SK-N-SH treated with all-trans-retinoic acid at 6 μM for 48 hours (cell line): ENCODE results near the gene MLH1.

ENCODE experiments used
- ATAC-seq: fragments of 200-7000 bp; cut with Tn5 transposase; 3 replicates; pipeline ENCODE4 v1.9.1; 2020; ENCODE audit warnings: mild to moderate bottlenecking, moderate library complexity
- ARNTL ChIP-seq: fragments of 450-650 bp; formaldehyde crosslinking; IDR thresholded peaks from 2 replicates; pipeline ENCODE4 v1.5.0; 2020; ENCODE audit warnings: low read depth, mild to moderate bottlenecking, moderate library complexity, borderline replicate concordance
- BACH2 ChIP-seq: fragments of 250-450 bp; sonication (Bioruptor Pico); IDR thresholded peaks from 2 replicates; pipeline ENCODE4 v1.9.0; 2021; ENCODE audit warnings: mild to moderate bottlenecking, borderline replicate concordance
- CREB5 ChIP-seq: fragments of 250-450 bp; sonication (Bioruptor Pico); IDR thresholded peaks from 2 replicates; pipeline ENCODE4 v1.5.1; 2020; ENCODE audit warnings: low read depth, mild to moderate bottlenecking, moderate library complexity
- CSDC2 ChIP-seq: fragments of 250-450 bp; sonication (Bioruptor Pico); IDR thresholded peaks from 2 replicates; pipeline ENCODE4 v1.5.0; 2020; ENCODE audit warnings: mild to moderate bottlenecking, moderate library complexity
- CSRNP3 ChIP-seq: fragments of 250-450 bp; sonication (Bioruptor Pico); IDR thresholded peaks from 2 replicates; pipeline ENCODE4 v1.5.1; 2021; ENCODE audit warnings: mild to moderate bottlenecking, moderate library complexity
- ESRRG ChIP-seq: fragments of 250-450 bp; sonication (Bioruptor Pico); IDR thresholded peaks from 2 replicates; pipeline ENCODE4 v1.6.1; 2021; ENCODE audit warnings: mild to moderate bottlenecking
- GLIS3 ChIP-seq: fragments of 250-450 bp; sonication (Bioruptor Pico); IDR thresholded peaks from 2 replicates; pipeline ENCODE4 v1.5.0; 2020; ENCODE audit warnings: mild to moderate bottlenecking, moderate library complexity
- OSR1 ChIP-seq: fragments of 250-450 bp; sonication (Bioruptor Pico); IDR thresholded peaks from 2 replicates; pipeline ENCODE4 v1.8.0; 2022; ENCODE audit warnings: moderate library complexity, mild to moderate bottlenecking, inconsistent platforms
- PPARA ChIP-seq: fragments of 250-450 bp; sonication (Bioruptor Pico); IDR thresholded peaks from 2 replicates; pipeline ENCODE4 v1.5.0; 2020; ENCODE audit warnings: mild to moderate bottlenecking, borderline replicate concordance
- RARB ChIP-seq: fragments of 250-450 bp; sonication (Bioruptor Pico); IDR thresholded peaks from 2 replicates; pipeline ENCODE4 v1.8.0; 2021; ENCODE audit warnings: mild to moderate bottlenecking, moderate library complexity
- SNAI2 ChIP-seq: fragments of 250-450 bp; sonication (Bioruptor Pico); IDR thresholded peaks from 2 replicates; pipeline ENCODE4 v1.5.0; 2020; ENCODE audit warnings: mild to moderate bottlenecking, moderate library complexity
- TCF4 ChIP-seq: fragments of 250-450 bp; sonication (Bioruptor Pico); IDR thresholded peaks from 2 replicates; pipeline ENCODE4 v1.8.0; 2021; ENCODE audit warnings: mild to moderate bottlenecking, moderate library complexity, borderline replicate concordance
- TOX ChIP-seq: fragments of 250-450 bp; sonication (Bioruptor Pico); IDR thresholded peaks from 2 replicates; pipeline ENCODE4 v1.8.0; 2021; ENCODE audit warnings: mild to moderate bottlenecking, moderate library complexity, borderline replicate concordance
- TSHZ2 ChIP-seq: fragments of 250-450 bp; sonication (Bioruptor Pico); IDR thresholded peaks from 2 replicates; pipeline ENCODE4 v1.5.0; 2020; ENCODE audit warnings: mild to moderate bottlenecking, moderate library complexity
- ZFP3 ChIP-seq: fragments of 250-450 bp; sonication (Bioruptor Pico); IDR thresholded peaks from 2 replicates; pipeline ENCODE4 v1.5.0; 2020; ENCODE audit warnings: mild to moderate bottlenecking, moderate library complexity
- ZFP30 ChIP-seq: fragments of 450-650 bp; formaldehyde crosslinking; IDR thresholded peaks from 2 replicates; pipeline ENCODE4 v1.5.0; 2022; ENCODE audit warnings: mild to moderate bottlenecking, moderate library complexity
- ZNF565 ChIP-seq: fragments of 450-650 bp; formaldehyde crosslinking; conservative IDR thresholded peaks from 2 replicates; pipeline ENCODE4 v1.5.0; 2020; ENCODE audit warnings: low read depth, mild to moderate bottlenecking, moderate library complexity
- ZNF70 ChIP-seq: fragments of 450-650 bp; formaldehyde crosslinking; IDR thresholded peaks from 2 replicates; pipeline ENCODE4 v1.5.0; 2020; ENCODE audit warnings: mild to moderate bottlenecking, moderate library complexity
- ZNF8 ChIP-seq: fragments of 450-650 bp; formaldehyde crosslinking; IDR thresholded peaks from 2 replicates; pipeline ENCODE4 v1.5.0; 2020; ENCODE audit warnings: mild to moderate bottlenecking, moderate library complexity

MLH1 gene

GRCh38 chr3:36954452-36955134 is 38.7 kb upstream of the MLH1 start (continued):
- TF ChIP-seq CSRNP3 (CRISPR knock-in tag) (no peak), CREB5 (CRISPR knock-in tag) (no peak), ZNF8 (CRISPR knock-in tag) (no peak)

DNA sequence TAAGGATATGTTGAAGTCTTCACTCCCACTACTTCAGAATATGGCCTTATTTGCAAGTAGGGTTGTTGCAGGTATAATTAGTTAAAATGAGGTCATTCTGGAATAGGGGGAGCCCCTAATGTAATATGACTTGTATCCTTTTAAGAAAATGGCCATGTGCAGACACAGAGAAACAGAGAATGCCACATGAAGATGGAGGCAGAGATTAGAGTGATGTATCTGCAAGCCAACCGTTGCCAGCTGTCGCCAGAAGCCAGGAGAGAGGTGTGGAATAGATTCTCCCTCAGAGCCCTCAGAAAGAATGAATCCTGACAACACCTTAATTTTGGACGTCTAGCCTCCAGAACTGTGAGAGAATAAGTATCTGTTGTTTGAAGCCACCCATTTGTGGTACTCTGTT is 37.2 kb upstream of the MLH1 start:
- ATAC-seq = no peak
- TF ChIP-seq ZNF8 (CRISPR knock-in tag) (no peak), TCF4 (CRISPR knock-in tag) (peak; percentile 42; the same call in 1 of the 2 replicates)

DNA sequence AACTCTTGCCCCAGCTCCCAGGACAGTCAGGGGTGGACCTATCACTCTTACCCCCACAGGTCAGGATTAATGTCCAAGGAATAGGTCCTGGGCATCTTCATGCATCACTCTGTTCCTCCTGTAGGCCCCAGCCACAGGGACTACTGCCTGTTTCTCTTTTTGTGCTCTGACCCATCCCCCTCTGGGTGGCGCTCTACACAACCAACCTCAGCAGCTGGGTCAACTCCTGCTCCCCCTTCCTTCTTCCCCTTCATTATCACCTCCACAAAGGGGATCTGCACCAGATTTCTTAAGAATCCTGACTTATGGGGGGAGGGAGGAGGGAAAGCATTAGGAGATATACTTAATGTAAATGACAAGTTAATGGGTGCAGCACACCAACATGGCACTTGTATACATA is 36.3 kb upstream of the MLH1 start:
- TF ChIP-seq ZFP30 (CRISPR knock-in tag) = no peak
- TF ChIP-seq ARNTL (CRISPR knock-in tag) = no peak
- no peak for TF ChIP-seq TCF4 (CRISPR knock-in tag)
- TF ChIP-seq ZNF70 (CRISPR knock-in tag) = no peak
- TF ChIP-seq CSDC2 (CRISPR knock-in tag) = no peak
- TF ChIP-seq OSR1 (CRISPR knock-in tag) = no peak
- no peak for TF ChIP-seq ZNF8 (CRISPR knock-in tag)
- no peak for TF ChIP-seq SNAI2 (CRISPR knock-in tag)
- no peak for TF ChIP-seq TSHZ2 (CRISPR knock-in tag)
- no peak for TF ChIP-seq ESRRG
- TF ChIP-seq ZNF565 (CRISPR knock-in tag) = no peak
- no peak for ATAC-seq

GRCh38 chr3:36957862-36958686 is 35.2 kb upstream of the MLH1 start:
- no peak for TF ChIP-seq TOX (CRISPR knock-in tag)
- 0 out of 2 replicates have a peak, but pooled peaks have one; percentile 13 for TF ChIP-seq CREB5 (CRISPR knock-in tag)
- peak; percentile 49 for ATAC-seq

GRCh38 chr3:36959821-36960220 is 33.5 kb upstream of the MLH1 start:
- no peak; the same call in 2 of the 3 replicates for ATAC-seq
- 0 out of 2 replicates have a peak, but pooled peaks have one; percentile 24 for TF ChIP-seq TCF4 (CRISPR knock-in tag)
- TF ChIP-seq SNAI2 (CRISPR knock-in tag) = 0 out of 2 replicates have a peak, but pooled peaks have one; percentile 39
- TF ChIP-seq CSDC2 (CRISPR knock-in tag) = no peak
- no peak for TF ChIP-seq TSHZ2 (CRISPR knock-in tag)
- no peak for TF ChIP-seq ZNF8 (CRISPR knock-in tag)
- no peak for TF ChIP-seq ZFP3 (CRISPR knock-in tag)
- no peak for TF ChIP-seq OSR1 (CRISPR knock-in tag)
- TF ChIP-seq CSRNP3 (CRISPR knock-in tag) = no peak
- TF ChIP-seq BACH2 (CRISPR knock-in tag) = no peak
- TF ChIP-seq GLIS3 (CRISPR knock-in tag) = no peak
- TF ChIP-seq RARB (CRISPR knock-in tag) = no peak
- TF ChIP-seq PPARA = no peak
